Glutamatergic neuron (in vitro differentiated cells): Measurements from ENCODE around the gene ARID3A. TPM values are rescaled to one million over a fixed set of nuclear protein-coding genes. Genes with fewer than 3 reads are reported as not detected.

Experiments used
- DNase-seq: peaks from one replicate; pipeline ENCODE4 v3.0.0; 2022
- H3K27ac Mint-ChIP-seq: one replicate; pipeline ENCODE4 v1.8.0; 2020; ENCODE audit warnings: mild to moderate bottlenecking, mixed read lengths, inconsistent platforms; ENCODE audit not compliant: unreplicated experiment
- H3K27me3 Mint-ChIP-seq: one replicate; pipeline ENCODE4 v1.8.0; 2020; ENCODE audit warnings: mild to moderate bottlenecking, moderate library complexity, mixed read lengths, inconsistent platforms; ENCODE audit not compliant: unreplicated experiment
- H3K36me3 Mint-ChIP-seq: one replicate; pipeline ENCODE4 v1.8.0; 2020; ENCODE audit warnings: mild to moderate bottlenecking, mixed read lengths, inconsistent platforms; ENCODE audit not compliant: unreplicated experiment
- H3K4me1 Mint-ChIP-seq: one replicate; pipeline ENCODE4 v1.8.0; 2020; ENCODE audit warnings: mild to moderate bottlenecking, low read depth, mixed read lengths, inconsistent platforms; ENCODE audit not compliant: unreplicated experiment
- H3K4me3 Mint-ChIP-seq: one replicate; pipeline ENCODE4 v1.8.0; 2020; ENCODE audit warnings: mild to moderate bottlenecking, mixed read lengths, inconsistent platforms; ENCODE audit not compliant: unreplicated experiment
- H3K9me3 Mint-ChIP-seq: one replicate; pipeline ENCODE4 v1.8.0; 2020; ENCODE audit warnings: mild to moderate bottlenecking, moderate library complexity, mixed read lengths, inconsistent platforms; ENCODE audit not compliant: unreplicated experiment
- CTCF ChIP-seq: fragments of 200-600 bp; sonication (generic); IDR thresholded peaks from one replicate; pipeline ENCODE4 v1.5.0; 2021; ENCODE audit not compliant: partially characterized antibody, unreplicated experiment
- total RNA-seq: library from RNA; stranded (reverse); fragmentation: NEBNext Ultra II Directional; extraction: Animal tissue kit (Norgen Biotek cat#: 25700); gene quantifications from one replicate; pipeline ENCODE4 v1.2.1, GENCODE V29; 2021; ENCODE audit not compliant: unreplicated experiment

ARID3A gene
- total RNA-seq, 1 donor from 2014 or later, result 148 TPM

- peaks cover 9% of the 10 kb centered on the region for H3K4me1 Mint-ChIP-seq
- peaks cover 12% of the 10 kb centered on the region for H3K27me3 Mint-ChIP-seq
- no peak for DNase-seq
- no peak overlapping the region for H3K27ac Mint-ChIP-seq
- TF ChIP-seq CTCF, result no peak
- peaks cover 6% of the 10 kb centered on the region for H3K36me3 Mint-ChIP-seq
- H3K9me3 Mint-ChIP-seq, result peaks cover 9% of the 10 kb centered on the region
- H3K4me3 Mint-ChIP-seq, result no peak overlapping the region
Measured at GRCh38 chr19:943551-944170, 17.8 kb downstream of the ARID3A start.

- H3K9me3 Mint-ChIP-seq, result peaks cover 9% of the 10 kb centered on the region
- no peak overlapping the region for H3K4me3 Mint-ChIP-seq
- peak overlapping the region; percentile 17 for H3K27ac Mint-ChIP-seq
- peaks cover 9% of the 10 kb centered on the region for H3K4me1 Mint-ChIP-seq
- no peak for DNase-seq
- H3K27me3 Mint-ChIP-seq, result peaks cover 12% of the 10 kb centered on the region
- H3K36me3 Mint-ChIP-seq, result peaks cover 6% of the 10 kb centered on the region
- TF ChIP-seq CTCF, result no peak
Measured at GRCh38 chr19:944171-944567, 18.3 kb downstream of the ARID3A start.

- DNase-seq, result no peak
- Mint-ChIP-seq H3K4me1 (peaks cover 9% of the 10 kb centered on the region), H3K4me3 (no peak overlapping the region), H3K27ac (no peak overlapping the region), H3K36me3 (peaks cover 6% of the 10 kb centered on the region), H3K9me3 (peaks cover 9% of the 10 kb centered on the region), H3K27me3 (peaks cover 11% of the 10 kb centered on the region)
- TF ChIP-seq CTCF, result no peak
Measured at GRCh38 chr19:944663-945241, 18.9 kb downstream of the ARID3A start.

- no peak for TF ChIP-seq CTCF
- Mint-ChIP-seq H3K4me1 (peaks cover 5% of the 10 kb centered on the region), H3K36me3 (no peaks in the 10 kb centered on the region), H3K9me3 (peaks cover 7% of the 10 kb centered on the region), H3K4me3 (no peak overlapping the region), H3K27ac (no peak overlapping the region), H3K27me3 (peaks cover 8% of the 10 kb centered on the region)
- no peak for DNase-seq
Measured at GRCh38 chr19:945401-946252, 19.8 kb downstream of the ARID3A start.
